Prostate gland (tissue), 2 donors: ENCODE data around the gene LTBP3. TPM values are rescaled to one million over a fixed set of nuclear protein-coding genes. Genes with fewer than 3 reads are reported as not detected.
A peak's percentile ranks its signal among the peaks of the same experiment; 100 is the strongest.

Experiments
- DNase-seq: peaks from one replicate; pipeline ENCODE4 v3.0.0-alpha.2; 2019; ENCODE audit warnings: low spot score
- H3K27ac ChIP-seq, 2 donors: fragments of 200-600 bp; sonication (generic); 2 replicates each; pipeline ENCODE4 v1.5.1; 2017 to 2019
- H3K27me3 ChIP-seq: fragments of 200-600 bp; sonication (generic); replicated peaks from 2 replicates; pipeline ENCODE4 v1.5.1; 2019; ENCODE audit not compliant: insufficient read depth
- H3K36me3 ChIP-seq, 2 donors: fragments of 200-600 bp; sonication (generic); 1 replicate in 1 of 2; 2 replicates in 1 of 2; pipeline versions ENCODE4 v1.5.1 to v1.8.1; 2017 to 2019
- H3K4me1 ChIP-seq: fragments of 200-600 bp; sonication (generic); replicated peaks from 2 replicates; pipeline ENCODE4 v1.5.1; 2019
- H3K4me3 ChIP-seq, 2 donors: fragments of 200-600 bp; sonication (generic); 2 replicates each; pipeline ENCODE4 v1.5.1; 2017 to 2019
- H3K9me3 ChIP-seq: fragments of 200-600 bp; sonication (generic); 2 replicates; pipeline ENCODE4 v1.5.1; 2017
- POLR2A ChIP-seq: fragments of 450-650 bp; IDR thresholded peaks from one replicate; pipeline ENCODE4 v1.6.1; 2016; ENCODE audit warnings: antibody characterized with exemption, mild to moderate bottlenecking
- POLR2AphosphoS5 ChIP-seq: sonication (generic); formaldehyde crosslinking; IDR thresholded peaks from one replicate; pipeline ENCODE4 v1.6.1; 2017; ENCODE audit warnings: antibody characterized with exemption
- WGBS: methylation state at CpG from one replicate; pipeline ENCODE4 v1.1.5; 2018; 5-methylcytosine and 5-hydroxymethylcytosine counted together
- intact Hi-C: fragments of 100-400 bp; cut with DNase I; formaldehyde crosslinking; loops from one replicate; pipeline ENCODE4 v1.14.2; 2022
- total RNA-seq, 2 donors: library from RNA; depleted of rRNA; stranded (reverse); fragments of >200 nt; gene quantifications; one replicate each; pipeline ENCODE4 v1.1.0, GENCODE V29; 2016
- TF ChIP-seq, protein P1 (sequence below), 4 experiments: fragments of 200-600 bp in 2 of 4; fragments of 450-650 bp in 2 of 4; sonication (generic) in 2 of 4; IDR thresholded peaks; 1 replicate in 3 of 4; 2 replicates in 1 of 4; pipeline ENCODE4 v1.5.1; 2016 to 2019; ENCODE audit warnings: antibody characterized with exemption in 4 of 4, mild to moderate bottlenecking in 2 of 4, moderate library complexity in 2 of 4

Gene LTBP3
- total RNA-seq, 2 donors from 2014 or later, result 220 to 234 TPM

DNA sequence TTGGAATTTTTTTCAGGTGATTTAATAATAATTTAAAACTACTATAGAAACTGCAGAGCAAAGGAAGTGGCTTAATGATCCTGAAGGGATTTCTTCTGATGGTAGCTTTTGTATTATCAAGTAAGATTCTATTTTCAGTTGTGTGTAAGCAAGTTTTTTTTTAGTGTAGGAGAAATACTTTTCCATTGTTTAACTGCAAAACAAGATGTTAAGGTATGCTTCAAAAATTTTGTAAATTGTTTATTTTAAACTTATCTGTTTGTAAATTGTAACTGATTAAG is 55.9 kb downstream of the LTBP3 start:
- H3K36me3 ChIP-seq, result peaks cover 32 to 33% of the 10 kb centered on the region in 2 donors

DNA sequence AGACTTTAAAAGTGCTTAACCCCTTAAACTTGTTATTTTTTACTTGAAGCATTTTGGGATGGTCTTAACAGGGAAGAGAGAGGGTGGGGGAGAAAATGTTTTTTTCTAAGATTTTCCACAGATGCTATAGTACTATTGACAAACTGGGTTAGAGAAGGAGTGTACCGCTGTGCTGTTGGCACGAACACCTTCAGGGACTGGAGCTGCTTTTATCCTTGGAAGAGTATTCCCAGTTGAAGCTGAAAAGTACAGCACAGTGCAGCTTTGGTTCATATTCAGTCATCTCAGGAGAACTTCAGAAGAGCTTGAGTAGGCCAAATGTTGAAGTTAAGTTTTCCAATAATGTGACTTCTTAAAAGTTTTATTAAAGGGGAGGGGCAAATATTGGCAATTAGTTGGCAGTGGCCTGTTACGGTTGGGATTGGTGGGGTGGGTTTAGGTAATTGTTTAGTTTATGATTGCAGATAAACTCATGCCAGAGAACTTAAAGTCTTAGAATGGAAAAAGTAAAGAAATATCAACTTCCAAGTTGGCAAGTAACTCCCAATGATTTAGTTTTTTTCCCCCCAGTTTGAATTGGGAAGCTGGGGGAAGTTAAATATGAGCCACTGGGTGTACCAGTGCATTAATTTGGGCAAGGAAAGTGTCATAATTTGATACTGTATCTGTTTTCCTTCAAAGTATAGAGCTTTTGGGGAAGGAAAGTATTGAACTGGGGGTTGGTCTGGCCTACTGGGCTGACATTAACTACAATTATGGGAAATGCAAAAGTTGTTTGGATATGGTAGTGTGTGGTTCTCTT is 56.5 kb downstream of the LTBP3 start:
- H3K4me3 ChIP-seq, result peak overlapping the region; percentile 80 to 88
- H3K36me3 ChIP-seq, result peaks cover 32 to 33% of the 10 kb centered on the region in 2 donors
- intact Hi-C loops, result no loop called here
- no peaks in the 10 kb centered on the region for H3K9me3 ChIP-seq
- WGBS, result 1% methylated on average over 3 of the region's 3 CpGs
- no peak for DNase-seq
- TF ChIP-seq POLR2AphosphoS5, result peak; percentile 80
- TF ChIP-seq, protein P1, sequence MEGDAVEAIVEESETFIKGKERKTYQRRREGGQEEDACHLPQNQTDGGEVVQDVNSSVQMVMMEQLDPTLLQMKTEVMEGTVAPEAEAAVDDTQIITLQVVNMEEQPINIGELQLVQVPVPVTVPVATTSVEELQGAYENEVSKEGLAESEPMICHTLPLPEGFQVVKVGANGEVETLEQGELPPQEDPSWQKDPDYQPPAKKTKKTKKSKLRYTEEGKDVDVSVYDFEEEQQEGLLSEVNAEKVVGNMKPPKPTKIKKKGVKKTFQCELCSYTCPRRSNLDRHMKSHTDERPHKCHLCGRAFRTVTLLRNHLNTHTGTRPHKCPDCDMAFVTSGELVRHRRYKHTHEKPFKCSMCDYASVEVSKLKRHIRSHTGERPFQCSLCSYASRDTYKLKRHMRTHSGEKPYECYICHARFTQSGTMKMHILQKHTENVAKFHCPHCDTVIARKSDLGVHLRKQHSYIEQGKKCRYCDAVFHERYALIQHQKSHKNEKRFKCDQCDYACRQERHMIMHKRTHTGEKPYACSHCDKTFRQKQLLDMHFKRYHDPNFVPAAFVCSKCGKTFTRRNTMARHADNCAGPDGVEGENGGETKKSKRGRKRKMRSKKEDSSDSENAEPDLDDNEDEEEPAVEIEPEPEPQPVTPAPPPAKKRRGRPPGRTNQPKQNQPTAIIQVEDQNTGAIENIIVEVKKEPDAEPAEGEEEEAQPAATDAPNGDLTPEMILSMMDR (IDR thresholded peaks at IDR 0.05), result no peak
- H3K27ac ChIP-seq, result peak overlapping the region; percentile 98 to 100
- no peaks in the 10 kb centered on the region for H3K4me1 ChIP-seq
- no peaks in the 10 kb centered on the region for H3K27me3 ChIP-seq

More for the DNA sequence above, 55.9 kb downstream of the LTBP3 start:
- H3K4me3 ChIP-seq, result peak overlapping the region; percentile 80 to 88
- intact Hi-C loops, result no loop called here
- DNase-seq, result no peak
- TF ChIP-seq, protein P1 (IDR thresholded peaks at IDR 0.05), result no peak
- no peak for TF ChIP-seq POLR2A
- no peak for TF ChIP-seq POLR2AphosphoS5
- no peaks in the 10 kb centered on the region for H3K4me1 ChIP-seq
- peak overlapping the region; percentile 98 to 100 for H3K27ac ChIP-seq
- no peaks in the 10 kb centered on the region for H3K27me3 ChIP-seq
- H3K9me3 ChIP-seq, result no peaks in the 10 kb centered on the region

- H3K4me3 ChIP-seq, result peak overlapping the region; percentile 80 to 88
- no peak for DNase-seq
- TF ChIP-seq, protein P1 (IDR thresholded peaks at IDR 0.05), result no peak
- peak; percentile 17 for TF ChIP-seq POLR2A
- no peaks in the 10 kb centered on the region for H3K9me3 ChIP-seq
- intact Hi-C loops, result no loop called here
- H3K27ac ChIP-seq, result peak overlapping the region; percentile 98 to 100
- H3K4me1 ChIP-seq, result peaks cover 2% of the 10 kb centered on the region
- peaks cover 32 to 33% of the 10 kb centered on the region in 2 donors for H3K36me3 ChIP-seq
- 0% methylated on average over 2 of the region's 2 CpGs for WGBS
- no peaks in the 10 kb centered on the region for H3K27me3 ChIP-seq
These were observed 57.0 kb downstream of the LTBP3 start for GRCh38 chr11:65501186-65501471.

GRCh38 chr11:65500387-65501185 is 57.6 kb downstream of the LTBP3 start:
- no peaks in the 10 kb centered on the region for H3K27me3 ChIP-seq
- peaks cover 7% of the 10 kb centered on the region for H3K4me1 ChIP-seq
- no peaks in the 10 kb centered on the region for H3K9me3 ChIP-seq
- no peak for TF ChIP-seq POLR2A
- TF ChIP-seq POLR2AphosphoS5, result peak; percentile 93
- TF ChIP-seq, protein P1 (IDR thresholded peaks at IDR 0.05), result peak in 1 of 4 experiments; percentile 11
- intact Hi-C loops, result no loop called here
- DNase-seq, result no peak
- peak overlapping the region; percentile 80 to 88 for H3K4me3 ChIP-seq
- H3K36me3 ChIP-seq, result peaks cover 27 to 31% of the 10 kb centered on the region in 2 donors
- H3K27ac ChIP-seq, result peak overlapping the region; percentile 98 to 100
- WGBS, result under 1% methylated on average over 20 of the region's 20 CpGs
